K562 (cell line): ENCODE measurements around the gene ZFP36. TPM values are rescaled to one million over a fixed set of nuclear protein-coding genes. Genes with fewer than 3 reads are reported as not detected.
A peak's percentile ranks its signal among the peaks of the same experiment; 100 is the strongest.

ENCODE experiments used
- CCNT2 ChIP-seq: IDR thresholded peaks from 2 replicates; pipeline ENCODE4 v1.6.1; 2011; ENCODE audit warnings: borderline replicate concordance, low read depth, mild to moderate bottlenecking, moderate library complexity, mixed read lengths, low read length; ENCODE audit not compliant: insufficient read length; ENCODE audit errors: extremely low read depth
- DDX20 ChIP-seq: fragments of 450-650 bp; IDR thresholded peaks from 2 replicates; pipeline ENCODE4 v1.6.1; 2016; ENCODE audit warnings: missing genetic modification characterization, low read depth, mild to moderate bottlenecking, missing compliant biosample characterization, moderate library complexity
- FOS ChIP-seq: IDR thresholded peaks from 3 replicates; pipeline ENCODE4 v1.6.1; 2011; ENCODE audit not compliant: insufficient read length; ENCODE audit errors: extremely low read depth
- IFI16 ChIP-seq: fragments of 250-450 bp; sonication (Bioruptor Pico); IDR thresholded peaks from 2 replicates; pipeline ENCODE4 v2.1.2; 2022; ENCODE audit warnings: mild to moderate bottlenecking, inconsistent platforms
- IRF9 ChIP-seq: fragments of 450-650 bp; IDR thresholded peaks from 2 replicates; pipeline ENCODE4 v1.6.1; 2016; ENCODE audit warnings: missing biosample characterization, missing genetic modification characterization
- MTF1 ChIP-seq: fragments of 250-450 bp; sonication (Bioruptor Pico); IDR thresholded peaks from 2 replicates; pipeline ENCODE4 v1.9.0; 2021; ENCODE audit warnings: moderate library complexity, mild to moderate bottlenecking, inconsistent platforms, borderline replicate concordance
- NFYB ChIP-seq: IDR thresholded peaks from 2 replicates; pipeline ENCODE4 v1.6.1; 2011; ENCODE audit warnings: mild to moderate bottlenecking, moderate library complexity; ENCODE audit not compliant: insufficient read length; ENCODE audit errors: extremely low read depth
- PKNOX1 ChIP-seq: fragments of 450-650 bp; IDR thresholded peaks from 2 replicates; pipeline ENCODE4 v1.6.1; 2016
- PTRF ChIP-seq: fragments of 450-650 bp; IDR thresholded peaks from 2 replicates; pipeline ENCODE4 v1.6.1; 2016; ENCODE audit warnings: mild to moderate bottlenecking, missing genetic modification characterization, missing compliant biosample characterization
- SMAD1 ChIP-seq: fragments of 150-350 bp; IDR thresholded peaks from 2 replicates; pipeline ENCODE4 v1.6.1; 2014; ENCODE audit warnings: low read length, low read depth; ENCODE audit not compliant: partially characterized antibody
- SOX6 ChIP-seq: fragments of 450-650 bp; IDR thresholded peaks from 2 replicates; pipeline ENCODE4 v1.6.1; 2014; ENCODE audit warnings: mild to moderate bottlenecking
- TCF7L2 ChIP-seq: fragments of 150-350 bp; IDR thresholded peaks from 2 replicates; pipeline ENCODE4 v1.6.1; 2016; ENCODE audit warnings: low read depth, mild to moderate bottlenecking, low read length, moderate library complexity
- TFAM ChIP-seq: fragments of 250-450 bp; sonication (Bioruptor Pico); conservative IDR thresholded peaks from 2 replicates; pipeline ENCODE4 v1.5.0; 2021; ENCODE audit warnings: mild to moderate bottlenecking, moderate library complexity
- XRCC4 ChIP-seq: IDR thresholded peaks from one replicate; pipeline ENCODE4 v1.6.1; 2011; ENCODE audit not compliant: insufficient read depth, insufficient read length; ENCODE audit errors: extremely low read depth
- ZKSCAN1 ChIP-seq: fragments of 150-350 bp; IDR thresholded peaks from 2 replicates; pipeline ENCODE4 v1.6.1; 2016; ENCODE audit warnings: low read depth, low read length
- ZNF778 ChIP-seq: fragments of 450-650 bp; formaldehyde crosslinking; IDR thresholded peaks from 2 replicates; pipeline ENCODE4 v1.4.0; 2020; ENCODE audit warnings: mild to moderate bottlenecking, moderate library complexity
- ZNF830 ChIP-seq: fragments of 250-450 bp; sonication (Bioruptor Pico); IDR thresholded peaks from 2 replicates; pipeline ENCODE4 v1.5.0; 2021; ENCODE audit warnings: mild to moderate bottlenecking
- polyA plus RNA-seq, 8 experiments: library from polyadenylated mRNA; depleted of rRNA in 4 of 8; stranded (reverse) in 5 of 8; unstranded in 3 of 8; fragments of >200 nt; fragmentation: Nextera tagmentation in 2 of 8; fragmentation: Illumina TruSeq in 1 of 8; extraction: Ambion mirVana in 2 of 8; extraction: Trizol in 1 of 8; gene quantifications; 2 replicates each; pipeline versions ENCODE4 v1.2.1 to v1.2.3, GENCODE V29; 2011 to 2014; ENCODE audit warnings: inconsistent platforms in 1 of 8, missing spikeins in 1 of 8
- total RNA-seq, 7 experiments: library from RNA; depleted of rRNA in 6 of 7; stranded (reverse); fragments of >200 nt in 6 of 7; fragmentation: Illumina TruSeq in 2 of 7; extraction: Trizol in 2 of 7; gene quantifications; 2 replicates each; pipeline versions ENCODE4 v1.2.1 to v1.2.3, GENCODE V29; 2011 to 2021; ENCODE audit warnings: low replicate concordance in 1 of 7
- TF ChIP-seq, protein P1 (sequence below): fragments of 250-450 bp; sonication (Bioruptor Pico); IDR thresholded peaks from 2 replicates; pipeline ENCODE4 v1.4.0; 2020
- TF ChIP-seq, protein P2 (sequence below): sonication (generic); formaldehyde crosslinking; IDR thresholded peaks from 2 replicates; pipeline ENCODE4 v1.9.0; 2022; ENCODE audit warnings: mild to moderate bottlenecking, missing genetic modification reagents

Gene ZFP36
- total and polyA plus RNA-seq, 9 of the 15 experiments (the other 6 are each of a cell fraction or from before 2014, with no cell fraction given), result 1.0 to 20.1 (median 3.5) TPM

GRCh38 chr19:39403331-39404312 is 3.0 kb upstream of the ZFP36 start (continued):
- TF ChIP-seq, protein P1, sequence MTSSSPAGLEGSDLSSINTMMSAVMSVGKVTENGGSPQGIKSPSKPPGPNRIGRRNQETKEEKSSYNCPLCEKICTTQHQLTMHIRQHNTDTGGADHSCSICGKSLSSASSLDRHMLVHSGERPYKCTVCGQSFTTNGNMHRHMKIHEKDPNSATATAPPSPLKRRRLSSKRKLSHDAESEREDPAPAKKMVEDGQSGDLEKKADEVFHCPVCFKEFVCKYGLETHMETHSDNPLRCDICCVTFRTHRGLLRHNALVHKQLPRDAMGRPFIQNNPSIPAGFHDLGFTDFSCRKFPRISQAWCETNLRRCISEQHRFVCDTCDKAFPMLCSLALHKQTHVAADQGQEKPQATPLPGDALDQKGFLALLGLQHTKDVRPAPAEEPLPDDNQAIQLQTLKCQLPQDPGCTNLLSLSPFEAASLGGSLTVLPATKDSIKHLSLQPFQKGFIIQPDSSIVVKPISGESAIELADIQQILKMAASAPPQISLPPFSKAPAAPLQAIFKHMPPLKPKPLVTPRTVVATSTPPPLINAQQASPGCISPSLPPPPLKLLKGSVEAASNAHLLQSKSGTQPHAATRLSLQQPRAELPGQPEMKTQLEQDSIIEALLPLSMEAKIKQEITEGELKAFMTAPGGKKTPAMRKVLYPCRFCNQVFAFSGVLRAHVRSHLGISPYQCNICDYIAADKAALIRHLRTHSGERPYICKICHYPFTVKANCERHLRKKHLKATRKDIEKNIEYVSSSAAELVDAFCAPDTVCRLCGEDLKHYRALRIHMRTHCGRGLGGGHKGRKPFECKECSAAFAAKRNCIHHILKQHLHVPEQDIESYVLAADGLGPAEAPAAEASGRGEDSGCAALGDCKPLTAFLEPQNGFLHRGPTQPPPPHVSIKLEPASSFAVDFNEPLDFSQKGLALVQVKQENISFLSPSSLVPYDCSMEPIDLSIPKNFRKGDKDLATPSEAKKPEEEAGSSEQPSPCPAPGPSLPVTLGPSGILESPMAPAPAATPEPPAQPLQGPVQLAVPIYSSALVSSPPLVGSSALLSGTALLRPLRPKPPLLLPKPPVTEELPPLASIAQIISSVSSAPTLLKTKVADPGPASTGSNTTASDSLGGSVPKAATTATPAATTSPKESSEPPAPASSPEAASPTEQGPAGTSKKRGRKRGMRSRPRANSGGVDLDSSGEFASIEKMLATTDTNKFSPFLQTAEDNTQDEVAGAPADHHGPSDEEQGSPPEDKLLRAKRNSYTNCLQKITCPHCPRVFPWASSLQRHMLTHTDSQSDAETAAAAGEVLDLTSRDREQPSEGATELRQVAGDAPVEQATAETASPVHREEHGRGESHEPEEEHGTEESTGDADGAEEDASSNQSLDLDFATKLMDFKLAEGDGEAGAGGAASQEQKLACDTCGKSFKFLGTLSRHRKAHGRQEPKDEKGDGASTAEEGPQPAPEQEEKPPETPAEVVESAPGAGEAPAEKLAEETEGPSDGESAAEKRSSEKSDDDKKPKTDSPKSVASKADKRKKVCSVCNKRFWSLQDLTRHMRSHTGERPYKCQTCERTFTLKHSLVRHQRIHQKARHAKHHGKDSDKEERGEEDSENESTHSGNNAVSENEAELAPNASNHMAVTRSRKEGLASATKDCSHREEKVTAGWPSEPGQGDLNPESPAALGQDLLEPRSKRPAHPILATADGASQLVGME (CRISPR knock-in tag), result no peak
- TF ChIP-seq FOS (no peak), XRCC4 (no peak), ZNF778 (no peak), IRF9 (tag) (no peak), NFYB (no peak), SOX6 (peak; percentile 52), TFAM (no peak), MTF1 (no peak), TCF7L2 (no peak), ZNF830 (CRISPR knock-in tag) (0 out of 2 replicates have a peak, but pooled peaks have one; percentile 52), PTRF (tag) (no peak), IFI16 (CRISPR knock-in tag) (no peak), CCNT2 (peak; percentile 98), ZKSCAN1 (no peak), PKNOX1 (peak; percentile 6; the same call in 1 of the 2 replicates), SMAD1 (no peak), DDX20 (tag) (no peak)
- TF ChIP-seq, protein P2, sequence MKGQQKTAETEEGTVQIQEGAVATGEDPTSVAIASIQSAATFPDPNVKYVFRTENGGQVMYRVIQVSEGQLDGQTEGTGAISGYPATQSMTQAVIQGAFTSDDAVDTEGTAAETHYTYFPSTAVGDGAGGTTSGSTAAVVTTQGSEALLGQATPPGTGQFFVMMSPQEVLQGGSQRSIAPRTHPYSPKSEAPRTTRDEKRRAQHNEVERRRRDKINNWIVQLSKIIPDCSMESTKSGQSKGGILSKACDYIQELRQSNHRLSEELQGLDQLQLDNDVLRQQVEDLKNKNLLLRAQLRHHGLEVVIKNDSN, result no peak
